Activated T-helper 1 cell treated with Interleukin-2 at 50 U/mL for 16 hours (primary cell): ENCODE data around the gene ANKRD40.
"Not testable (repeated sequence)": the region's sequence is repeated elsewhere in the genome, so short reads cannot be mapped to it uniquely, and the experiment has no call there.

Experiments
- DNase-seq: peaks from one replicate; pipeline ENCODE4 v3.0.0-alpha.2; 2020; ENCODE audit warnings: low read depth

ANKRD40 gene

GRCh38 chr17:50712641-50713040 is 4.9 kb upstream of the ANKRD40 start:
- DNase-seq = no peak

DNA sequence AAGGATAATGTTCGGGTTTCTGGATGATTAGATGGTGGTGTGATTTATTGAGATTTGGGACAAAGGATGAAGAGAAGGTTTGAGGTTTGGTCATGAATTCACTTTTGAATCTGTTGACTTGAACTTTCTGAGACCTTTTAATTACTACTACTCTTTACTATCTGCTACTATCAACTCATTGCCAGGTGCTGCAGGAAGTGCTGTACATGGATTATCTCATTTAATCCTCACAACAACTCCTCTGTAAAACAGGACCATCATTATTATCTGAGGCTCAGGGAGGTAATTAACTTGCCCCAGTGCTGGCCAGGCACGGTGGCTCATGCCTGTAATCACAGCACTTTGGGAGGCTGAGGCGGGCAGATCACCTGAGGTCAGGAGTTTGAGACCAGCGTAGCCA is 2.9 kb upstream of the ANKRD40 start:
- DNase-seq = no peak

DNA sequence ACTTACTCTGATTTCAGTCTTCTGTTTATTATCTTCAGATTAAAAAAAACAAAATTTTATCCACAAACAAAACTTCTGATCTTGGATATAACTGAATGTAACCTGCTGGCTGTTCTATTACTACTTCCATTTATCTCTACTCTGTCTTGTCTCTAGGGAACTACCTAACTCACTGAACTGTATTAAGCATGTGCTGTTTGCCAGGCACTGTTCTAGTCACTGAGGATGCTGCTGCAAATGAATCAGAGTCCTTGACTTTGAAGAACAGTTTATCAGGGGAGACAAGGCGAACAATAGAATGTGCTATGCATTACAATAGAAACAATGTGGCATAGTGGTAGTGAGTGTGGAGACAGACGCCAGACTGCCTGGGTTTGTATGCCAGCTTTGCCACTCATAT is 2.3 kb upstream of the ANKRD40 start:
- DNase-seq = no peak

DNA sequence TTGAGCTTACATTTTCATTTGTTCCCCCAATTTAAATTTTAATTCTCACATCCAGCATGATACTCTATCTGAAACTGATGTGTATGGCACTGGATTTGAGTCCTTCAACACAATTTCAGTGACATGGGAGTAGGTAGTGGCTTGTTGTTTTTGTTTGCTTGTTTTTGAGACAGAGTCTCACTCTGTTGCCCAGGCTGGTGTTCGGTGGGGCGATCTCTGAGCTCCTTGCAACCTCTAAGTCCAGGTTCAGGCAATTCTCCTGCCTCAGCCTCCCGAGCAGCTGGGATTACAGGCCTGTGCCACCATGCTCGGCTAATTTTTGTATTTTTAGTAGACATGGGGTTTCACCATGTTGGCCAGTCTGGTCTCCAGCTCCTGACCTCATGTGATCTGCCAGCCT is 1.3 kb upstream of the ANKRD40 start:
- DNase-seq = not testable (repeated sequence)

GRCh38 chr17:50708050-50709000 is 611 bp upstream of the ANKRD40 start:
- DNase-seq = no peak

GRCh38 chr17:50703162-50703561 is 4.6 kb downstream of the ANKRD40 start:
- DNase-seq = no peak

- DNase-seq = no peak
Observed at GRCh38 chr17:50699410-50699809, 8.3 kb downstream of the ANKRD40 start.

DNA sequence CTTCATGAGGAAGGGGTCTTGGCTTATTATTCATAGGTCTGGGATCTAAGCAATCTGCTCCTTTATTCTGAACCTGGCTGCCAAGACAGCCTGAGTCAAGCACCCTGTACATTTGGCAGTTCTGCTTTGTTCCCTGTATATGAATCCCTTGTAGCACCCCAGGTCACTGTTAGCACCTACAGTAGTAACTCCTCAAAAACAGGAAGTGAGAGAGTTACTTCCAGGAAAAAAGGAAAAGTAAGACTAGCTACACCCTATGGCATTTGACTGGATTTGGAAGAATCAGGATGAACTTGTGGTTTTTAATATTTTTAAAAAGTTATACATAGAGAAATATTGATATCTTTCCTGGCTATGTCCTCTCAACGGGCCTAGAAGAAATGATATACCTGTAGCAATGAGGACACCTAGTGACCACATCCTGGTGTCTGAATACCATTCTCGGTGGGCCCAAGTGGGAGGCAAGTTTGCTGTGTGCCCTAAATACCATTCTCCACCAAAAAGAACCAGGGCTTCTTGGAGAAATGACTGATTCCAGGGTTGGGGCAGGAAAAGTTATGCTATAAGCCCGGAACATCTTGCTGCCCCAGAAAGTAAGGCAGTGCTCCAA is 9.9 kb downstream of the ANKRD40 start:
- DNase-seq = no peak

DNA sequence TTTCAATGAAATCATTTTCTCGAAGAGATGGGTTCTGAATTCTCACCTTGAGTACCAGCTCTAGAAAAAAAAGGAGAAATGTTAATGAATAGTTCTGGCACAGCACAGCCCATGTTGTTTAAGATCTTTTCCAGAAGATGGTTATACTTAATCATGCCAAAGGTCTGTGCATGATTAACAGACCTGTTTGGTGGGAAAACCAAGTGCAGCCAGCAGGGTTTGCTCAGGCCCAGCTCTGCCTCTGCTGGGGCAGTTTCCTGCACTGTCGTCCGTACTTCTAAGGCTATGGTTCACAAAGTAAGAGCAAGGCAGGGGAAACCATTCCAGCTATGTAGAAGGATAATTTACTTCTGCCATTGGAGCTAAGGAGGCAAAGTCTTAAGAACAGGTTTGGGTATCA is 10.7 kb downstream of the ANKRD40 start:
- no peak for DNase-seq

- no peak for DNase-seq
Observed at GRCh38 chr17:50696365-50696879, 11.3 kb downstream of the ANKRD40 start.

- DNase-seq = no peak
Observed at GRCh38 chr17:50693036-50693682, 14.6 kb downstream of the ANKRD40 start.

GRCh38 chr17:50692448-50693035 is 15.2 kb downstream of the ANKRD40 start:
- no peak for DNase-seq

DNA sequence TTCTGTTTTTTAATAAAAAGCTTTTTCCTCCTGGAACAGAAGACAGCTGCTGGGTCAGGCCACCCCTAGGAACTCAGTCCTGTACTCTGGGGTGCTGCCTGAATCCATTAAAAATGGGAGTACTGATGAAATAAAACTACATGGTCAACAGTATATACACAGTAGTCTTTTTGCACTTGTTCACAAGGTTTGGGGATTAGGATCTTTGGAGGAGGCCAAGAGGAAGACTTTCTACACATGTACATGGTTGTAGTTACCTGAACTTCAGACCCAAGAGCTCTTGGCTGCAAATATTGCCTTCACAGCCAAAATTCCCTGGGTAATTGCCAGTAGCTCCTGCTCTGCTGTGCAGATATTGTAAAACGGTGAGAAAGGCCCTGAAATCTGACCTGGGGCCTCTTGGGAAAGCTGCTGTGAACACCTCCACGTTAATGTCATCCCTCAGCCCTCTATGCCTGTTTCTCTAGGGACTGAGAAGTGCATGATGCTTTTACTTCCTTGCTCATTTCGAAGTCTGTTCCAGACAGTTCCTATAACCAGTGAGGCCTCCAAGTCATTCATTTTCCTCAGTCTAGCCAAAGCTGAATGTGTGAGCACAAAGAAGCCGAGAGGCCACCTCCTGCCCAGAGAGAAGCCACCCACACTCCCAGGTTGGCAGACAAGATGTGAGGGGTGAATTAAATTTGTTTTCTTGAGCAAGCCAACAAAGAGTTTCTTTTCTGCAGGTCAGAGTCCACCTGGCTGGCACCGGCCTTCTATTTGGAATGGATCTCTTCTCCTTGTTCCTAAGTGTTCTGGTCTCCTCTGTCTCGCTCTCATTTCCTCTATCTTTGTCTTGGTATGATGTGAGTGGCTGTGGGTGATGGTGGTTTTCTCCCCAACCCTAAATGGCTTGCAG is 15.9 kb downstream of the ANKRD40 start:
- DNase-seq = no peak

- no peak for DNase-seq
Observed at GRCh38 chr17:50690887-50691549, 16.7 kb downstream of the ANKRD40 start.

GRCh38 chr17:50689956-50690886 is 17.5 kb downstream of the ANKRD40 start:
- DNase-seq = no peak

- DNase-seq = no peak
Observed at GRCh38 chr17:50689251-50689650, 18.5 kb downstream of the ANKRD40 start.

DNA sequence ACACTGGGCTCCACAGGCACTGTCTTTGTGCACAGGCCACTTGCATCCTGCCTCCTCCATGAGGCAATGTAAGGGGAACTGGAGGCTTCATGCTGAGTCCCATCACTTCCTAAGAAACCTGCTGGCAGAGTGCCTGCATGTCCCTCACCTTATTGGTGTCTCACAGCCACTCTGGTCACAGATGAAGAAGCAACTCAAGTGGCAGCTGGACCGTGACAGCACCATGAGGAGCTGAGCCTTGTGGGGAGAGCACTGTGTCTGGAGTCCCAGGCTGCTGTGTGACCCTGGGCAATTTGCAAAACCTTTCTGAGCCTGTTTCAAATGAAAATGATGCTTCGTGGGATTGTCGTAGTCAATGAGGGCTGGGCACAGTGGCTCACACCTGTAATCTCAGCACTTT is 19.5 kb downstream of the ANKRD40 start:
- no peak for DNase-seq

- no peak for DNase-seq
Observed at GRCh38 chr17:50687200-50688066, 20.3 kb downstream of the ANKRD40 start.
